HCT116 (cell line): ENCODE results near the gene EIF2AK3. TPM values are rescaled to one million over a fixed set of nuclear protein-coding genes. Genes with fewer than 3 reads are reported as not detected.

ENCODE experiments used
- ATAC-seq: fragments of 200-7000 bp; cut with Tn5 transposase; 2 replicates; pipeline ENCODE4 v1.9.1; 2020; ENCODE audit warnings: mild to moderate bottlenecking, moderate library complexity
- BruUV-seq: library from RNA; stranded (reverse); fragments of 400-500 nt; replicated peaks from 2 replicates; lab custom pipeline; 2021; lab: Mats Ljungman, UMichigan
- CTCF ChIA-PET: fragments of 300-600 bp; sonication (Branson Sonifier 250); formaldehyde crosslinking; loops from one replicate; lab custom pipeline; 2021; ENCODE audit warnings: antibody characterized with exemption; lab: Charles Lee
- POLR2A ChIA-PET: fragments of 300-600, 350-600 bp; sonication (Branson Sonifier 250); formaldehyde crosslinking; loops from one replicate; lab custom pipeline; 2021; ENCODE audit warnings: antibody characterized with exemption; lab: Charles Lee
- RAD21 ChIA-PET, 2 experiments: fragments of 300-600 bp; sonication (Branson Sonifier 250); formaldehyde crosslinking; loops; one replicate each; lab custom pipeline; 2023; ENCODE audit warnings: low total read pairs in 2 of 2; ENCODE audit not compliant: uncharacterized antibody in 2 of 2, unreplicated experiment in 2 of 2, low non-redundant PET in 1 of 2; lab: Charles Lee
- DNase-seq: peaks from one replicate; pipeline ENCODE4 v3.0.0-alpha.2; 2010; ENCODE audit warnings: low read depth, low spot score
- H2AFZ ChIP-seq: fragments of 200-600 bp; shearing (Covaris generic), sonication (generic); 2 replicates; pipeline ENCODE4 v1.6.1; 2017; ENCODE audit warnings: low read depth, mixed run types, mixed read lengths, antibody characterized with exemption, low read length; ENCODE audit not compliant: poor library complexity, severe bottlenecking
- H3K27ac ChIP-seq: 2 replicates; pipeline ENCODE4 v1.5.1; 2012; ENCODE audit warnings: low read depth, low read length
- H3K27me3 ChIP-seq: fragments of 200-600 bp; sonication (generic); 2 replicates; pipeline ENCODE4 v1.6.1; 2016; ENCODE audit warnings: mixed run types, low read length, mixed read lengths; ENCODE audit not compliant: insufficient read depth
- H3K36me3 ChIP-seq, 2 experiments: fragments of 200-500 bp in 1 of 2; fragments of 200-600 bp in 1 of 2; sonication (Bioruptor generic) in 1 of 2; sonication (generic) in 1 of 2; 2 replicates each; pipeline versions ENCODE4 v1.5.1 to v1.6.1; 2014 to 2016; ENCODE audit warnings: low read length in 2 of 2, inconsistent platforms in 1 of 2, mixed read lengths in 1 of 2, mixed run types in 1 of 2; ENCODE audit not compliant: insufficient read depth in 2 of 2, control insufficient read depth in 1 of 2
- H3K4me1 ChIP-seq, 2 experiments: fragments of 200-600 bp in 1 of 2; sonication (generic) in 1 of 2; 2 replicates each; pipeline versions ENCODE4 v1.5.1 to v1.6.1; 2012 to 2017; ENCODE audit warnings: low read length in 2 of 2, inconsistent platforms in 1 of 2, mild to moderate bottlenecking in 1 of 2, mixed read lengths in 1 of 2, mixed run types in 1 of 2, moderate library complexity in 1 of 2; ENCODE audit not compliant: insufficient read depth in 2 of 2, control insufficient read depth in 1 of 2
- H3K4me2 ChIP-seq: fragments of 200-600 bp; sonication (generic); 2 replicates; pipeline ENCODE4 v1.6.1; 2017; ENCODE audit warnings: mixed run types, low read length, mixed read lengths
- H3K4me3 ChIP-seq, 2 experiments: fragments of 200-600 bp in 1 of 2; sonication (generic) in 1 of 2; replicated peaks in 1 of 2; 2 replicates each; pipeline ENCODE4 v1.5.1; 2011 to 2016; ENCODE audit warnings: low read length in 2 of 2, control low read depth in 1 of 2, low read depth in 1 of 2, mild to moderate bottlenecking in 1 of 2, mixed read lengths in 1 of 2, mixed run types in 1 of 2
- H3K79me2 ChIP-seq: fragments of 200-600 bp; sonication (generic); 2 replicates; pipeline ENCODE4 v1.6.1; 2017; ENCODE audit warnings: mild to moderate bottlenecking, mixed run types, low read length, moderate library complexity, mixed read lengths; ENCODE audit not compliant: insufficient read depth
- H3K9ac ChIP-seq: fragments of 200-600 bp; sonication (generic); 2 replicates; pipeline ENCODE4 v1.6.1; 2016; ENCODE audit warnings: low read length, mixed read lengths
- H3K9me2 ChIP-seq: fragments of 200-600 bp; sonication (generic), shearing (Covaris generic); 2 replicates; pipeline ENCODE4 v1.6.1; 2017; ENCODE audit warnings: mixed run types, mild to moderate bottlenecking, moderate library complexity; ENCODE audit not compliant: insufficient read depth
- H3K9me3 ChIP-seq, 2 experiments: fragments of 200-500 bp in 1 of 2; fragments of 200-600 bp in 1 of 2; sonication (Bioruptor generic) in 1 of 2; sonication (generic) in 1 of 2; 2 replicates each; pipeline ENCODE4 v1.6.1; 2014 to 2017; ENCODE audit warnings: low read length in 2 of 2, mixed read lengths in 2 of 2, inconsistent platforms in 1 of 2, low read depth in 1 of 2, mild to moderate bottlenecking in 1 of 2, mixed run types in 1 of 2, moderate library complexity in 1 of 2; ENCODE audit not compliant: control insufficient read depth in 1 of 2, insufficient read depth in 1 of 2
- H4K20me1 ChIP-seq: fragments of 200-600 bp; sonication (generic), shearing (Covaris generic); 2 replicates; pipeline ENCODE4 v1.6.1; 2017; ENCODE audit warnings: mixed run types, mild to moderate bottlenecking, moderate library complexity; ENCODE audit not compliant: insufficient read depth
- CBX3 ChIP-seq: IDR thresholded peaks from 2 replicates; pipeline ENCODE4 v1.6.1; 2012; ENCODE audit warnings: low read depth
- CEBPB ChIP-seq: IDR thresholded peaks from 2 replicates; pipeline ENCODE4 v1.6.1; 2012; ENCODE audit warnings: low read depth
- EZH2 ChIP-seq: fragments of 200-600 bp; sonication (generic); IDR thresholded peaks from 2 replicates; pipeline ENCODE4 v1.6.1; 2017; ENCODE audit warnings: antibody characterized with exemption, mixed run types
- EZH2phosphoT487 ChIP-seq: fragments of 200-600 bp; IDR thresholded peaks from 2 replicates; pipeline ENCODE4 v1.6.1; 2018; ENCODE audit warnings: antibody characterized with exemption, borderline replicate concordance
- RAD21 ChIP-seq: IDR thresholded peaks from 2 replicates; pipeline ENCODE4 v1.6.1; 2012; ENCODE audit warnings: low read depth, mild to moderate bottlenecking
- TCF7L2 ChIP-seq: IDR thresholded peaks from 2 replicates; pipeline ENCODE4 v1.7.0; 2011; ENCODE audit warnings: borderline replicate concordance, inconsistent platforms; ENCODE audit not compliant: insufficient read depth, insufficient read length; ENCODE audit errors: extremely low read depth
- YY1 ChIP-seq: IDR thresholded peaks from 2 replicates; pipeline ENCODE4 v1.6.1; 2011; ENCODE audit warnings: low read length, low read depth, moderate library complexity, mild to moderate bottlenecking; ENCODE audit not compliant: insufficient replicate concordance; ENCODE audit errors: extremely low read depth
- ZNF274 ChIP-seq: fragments of 200-500 bp; sonication (Bioruptor generic); IDR thresholded peaks from 2 replicates; pipeline ENCODE4 v1.6.1; 2014; ENCODE audit warnings: mild to moderate bottlenecking, low read depth, low read length, inconsistent platforms
- intact Hi-C: fragments of 100-400 bp; cut with micrococcal nuclease; formaldehyde crosslinking; loops from 2 replicates; pipeline ENCODE4 v1.10.0; 2022
- total RNA-seq: library from RNA; stranded (reverse); gene quantifications from one replicate; pipeline ENCODE4 v1.2.1, GENCODE V29; 2021; ENCODE audit not compliant: unreplicated experiment
- TF ChIP-seq, protein P1 (sequence below): IDR thresholded peaks from 2 replicates; pipeline ENCODE4 v1.6.1; 2011; ENCODE audit warnings: mild to moderate bottlenecking, low read length, moderate library complexity; ENCODE audit not compliant: insufficient replicate concordance; ENCODE audit errors: extremely low read depth
- TF ChIP-seq, protein P2 (sequence below): IDR thresholded peaks from 2 replicates; pipeline ENCODE4 v1.6.1; 2012

The EIF2AK3 gene
- total RNA-seq, 1 experiment from 2014 or later = 8.9 TPM

DNA sequence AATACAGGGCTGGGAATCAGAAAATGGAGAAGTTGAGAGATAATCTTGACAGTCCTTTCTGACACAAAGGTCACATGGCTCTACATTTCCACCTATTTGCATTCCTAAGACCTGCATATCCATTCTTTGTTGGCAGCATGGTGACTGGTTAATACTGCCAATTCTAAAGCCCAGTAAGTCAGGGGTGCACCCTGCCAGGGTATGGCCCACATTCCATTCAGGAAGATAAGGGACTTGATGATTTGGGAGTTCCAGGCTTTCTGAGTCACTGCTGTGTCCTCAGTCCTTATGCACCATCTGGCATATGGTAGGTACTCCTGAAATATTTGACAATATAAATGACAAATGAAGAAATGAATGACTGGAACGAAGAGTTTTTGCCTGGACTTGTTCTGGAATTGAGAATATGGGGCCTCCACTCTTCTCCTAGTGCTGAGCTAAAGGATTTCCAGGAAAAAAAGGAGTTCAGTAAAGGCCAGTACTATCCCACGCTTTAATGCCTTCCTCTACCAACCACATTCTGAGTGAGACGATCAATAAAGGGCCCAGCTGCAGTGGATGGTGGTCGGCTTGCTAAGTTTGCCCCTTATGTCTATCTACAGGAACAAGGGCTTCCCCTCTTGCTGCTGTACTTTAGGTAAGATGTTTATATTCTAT lies 31.7 kb upstream of the EIF2AK3 start (continued):
- no peak for TF ChIP-seq ZNF274
- no peak for TF ChIP-seq EZH2phosphoT487
- TF ChIP-seq, protein P1, sequence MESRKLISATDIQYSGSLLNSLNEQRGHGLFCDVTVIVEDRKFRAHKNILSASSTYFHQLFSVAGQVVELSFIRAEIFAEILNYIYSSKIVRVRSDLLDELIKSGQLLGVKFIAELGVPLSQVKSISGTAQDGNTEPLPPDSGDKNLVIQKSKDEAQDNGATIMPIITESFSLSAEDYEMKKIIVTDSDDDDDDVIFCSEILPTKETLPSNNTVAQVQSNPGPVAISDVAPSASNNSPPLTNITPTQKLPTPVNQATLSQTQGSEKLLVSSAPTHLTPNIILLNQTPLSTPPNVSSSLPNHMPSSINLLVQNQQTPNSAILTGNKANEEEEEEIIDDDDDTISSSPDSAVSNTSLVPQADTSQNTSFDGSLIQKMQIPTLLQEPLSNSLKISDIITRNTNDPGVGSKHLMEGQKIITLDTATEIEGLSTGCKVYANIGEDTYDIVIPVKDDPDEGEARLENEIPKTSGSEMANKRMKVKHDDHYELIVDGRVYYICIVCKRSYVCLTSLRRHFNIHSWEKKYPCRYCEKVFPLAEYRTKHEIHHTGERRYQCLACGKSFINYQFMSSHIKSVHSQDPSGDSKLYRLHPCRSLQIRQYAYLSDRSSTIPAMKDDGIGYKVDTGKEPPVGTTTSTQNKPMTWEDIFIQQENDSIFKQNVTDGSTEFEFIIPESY = no peak
- no peak for TF ChIP-seq TCF7L2
- TF ChIP-seq CEBPB = no peak
- no peak for TF ChIP-seq EZH2
- no peak for TF ChIP-seq YY1
- TF ChIP-seq, protein P2, sequence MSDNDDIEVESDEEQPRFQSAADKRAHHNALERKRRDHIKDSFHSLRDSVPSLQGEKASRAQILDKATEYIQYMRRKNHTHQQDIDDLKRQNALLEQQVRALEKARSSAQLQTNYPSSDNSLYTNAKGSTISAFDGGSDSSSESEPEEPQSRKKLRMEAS = no peak

DNA sequence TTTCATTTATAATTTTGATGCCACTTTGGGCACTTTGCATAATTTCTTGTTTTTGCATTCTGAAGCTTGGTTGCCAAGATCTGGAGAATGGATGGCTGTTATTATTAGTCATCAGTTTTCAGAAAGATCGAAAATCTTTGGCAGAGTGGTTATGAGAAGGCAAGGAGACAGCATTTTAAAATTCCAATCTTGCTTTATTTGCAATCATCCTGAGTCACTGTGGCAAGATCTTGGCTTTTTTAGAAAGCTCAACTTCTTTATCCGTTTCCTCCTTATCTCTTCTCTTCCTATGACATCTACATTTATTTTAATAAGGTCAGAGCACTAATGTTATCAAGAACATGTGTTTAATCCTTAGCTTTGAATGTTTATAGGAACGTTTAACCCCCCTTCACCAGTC lies 31.1 kb upstream of the EIF2AK3 start:
- intact Hi-C loops = no loop called here
- Histone ChIP-seq H3K36me3 (no peaks in the 10 kb centered on the region), H3K4me1 (peaks cover 0 to 11% of the 10 kb centered on the region in 2 experiments; a peak in 1 of 4 replicates), H3K79me2 (no peaks in the 10 kb centered on the region), H3K4me2 (no peak overlapping the region), H3K4me3 (no peak overlapping the region), H4K20me1 (no peaks in the 10 kb centered on the region), H2AFZ (no peak overlapping the region), H3K27ac (no peak overlapping the region), H3K27me3 (no peaks in the 10 kb centered on the region), H3K9me2 (no peaks in the 10 kb centered on the region), H3K9me3 (no peaks in the 10 kb centered on the region), H3K9ac (no peak overlapping the region)
- TF ChIP-seq EZH2 (no peak), CBX3 (no peak), ZNF274 (no peak), EZH2phosphoT487 (no peak), RAD21 (no peak), TCF7L2 (no peak)
- TF ChIP-seq, protein P2 = no peak
- BruUV-seq = no TSS peak
- no peak for ATAC-seq
- ChIA-PET RAD21 (no interaction called here), POLR2A (interaction anchor here (2.1 kb wide), 1 partner anchor 12 kb away, joined by 6 read pairs; no protein-coding TSS in a partner anchor), CTCF (interaction anchor here (1.2 to 2.4 kb wide), 2 partner anchors 11 to 13 kb away, joined by 8 read pairs; no protein-coding TSS in a partner anchor)
- DNase-seq = no peak
